HG02885 (cell line): ENCODE measurements around the gene MAOA.
A peak's percentile ranks its signal among the peaks of the same experiment; 100 is the strongest.

ENCODE experiments used
- ATAC-seq: cut with Tn5 transposase; IDR thresholded peaks from one replicate; pipeline ENCODE4 v1.9.1; 2021; ENCODE audit warnings: mild to moderate bottlenecking; ENCODE audit not compliant: unreplicated experiment, poor library complexity

The MAOA gene

DNA sequence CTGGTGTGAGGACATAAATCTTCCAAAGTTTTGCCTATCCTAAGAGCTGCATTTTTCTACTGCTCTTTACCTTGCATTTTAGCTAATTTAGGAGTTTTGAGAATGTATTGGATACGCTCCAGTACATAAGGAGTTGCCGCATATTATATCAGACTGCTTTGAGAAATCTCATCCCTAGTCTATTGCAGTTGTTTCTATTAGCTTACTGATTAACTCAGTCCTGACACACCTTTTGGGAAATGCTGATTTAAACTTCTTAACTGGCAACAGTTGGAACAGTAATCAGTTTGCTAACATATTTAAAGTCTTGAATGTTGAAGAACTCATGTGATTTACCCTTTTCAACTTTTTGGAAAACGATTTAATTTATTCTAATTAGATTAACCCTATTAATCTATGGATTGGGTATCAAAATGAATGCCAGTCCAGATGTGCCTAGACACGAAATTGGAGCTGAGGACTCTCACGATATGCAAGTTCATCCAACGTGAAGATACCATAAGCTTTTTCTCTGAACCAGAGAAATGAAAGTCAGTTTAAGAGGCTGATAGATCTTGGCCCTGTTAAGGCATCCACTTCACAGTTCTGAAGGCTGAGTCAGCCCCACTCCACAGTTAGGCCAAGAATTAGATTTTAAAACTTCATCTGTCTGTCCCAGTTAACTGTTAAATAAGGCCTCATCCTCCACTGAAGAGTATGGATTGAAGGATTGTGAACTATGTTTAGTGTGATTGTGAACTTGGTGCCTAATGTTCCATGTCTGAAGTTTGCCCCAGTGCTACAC is 90.0 kb downstream of the MAOA start:
- ATAC-seq, result no peak

DNA sequence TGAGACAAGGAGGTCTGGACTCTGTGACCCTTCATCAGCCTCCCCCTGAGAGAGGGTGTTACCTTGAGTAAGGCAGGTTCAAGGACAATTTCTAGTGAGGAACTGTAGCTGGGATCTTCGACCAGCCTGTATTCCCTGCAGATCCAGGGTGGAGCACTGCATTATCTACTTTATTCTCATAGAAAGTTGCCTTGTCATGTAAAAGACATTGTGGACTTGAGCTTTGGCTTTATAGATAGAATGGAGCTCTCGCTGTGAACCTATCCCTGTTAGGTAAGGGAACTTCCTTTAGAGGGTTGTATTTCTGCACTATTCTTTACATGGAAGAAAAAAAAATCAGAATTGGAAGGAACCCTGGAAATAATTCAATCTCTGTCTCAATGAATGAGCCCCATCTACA is 91.4 kb downstream of the MAOA start:
- ATAC-seq, result no peak

DNA sequence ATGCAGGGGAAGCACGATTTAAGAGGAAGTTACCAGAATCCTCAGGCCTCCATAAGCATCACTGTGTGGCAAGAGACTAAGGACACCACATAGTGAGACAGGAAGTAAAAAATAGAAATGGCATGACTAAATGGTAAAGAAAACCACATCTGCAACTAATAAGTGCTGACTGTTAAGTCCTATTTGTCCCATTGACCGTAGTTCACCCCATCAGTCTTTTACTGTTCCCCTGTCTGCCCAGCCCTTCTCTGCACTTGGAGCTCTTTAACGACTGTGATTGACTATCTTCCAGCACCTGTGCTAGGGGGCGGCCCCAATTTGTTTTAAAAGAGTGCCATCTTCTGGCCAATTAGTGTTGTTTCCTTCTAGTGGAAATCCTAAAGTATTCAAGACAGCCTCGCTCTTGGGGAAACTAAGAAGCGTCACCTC is 94.2 kb downstream of the MAOA start:
- ATAC-seq, result peak; percentile 88

DNA sequence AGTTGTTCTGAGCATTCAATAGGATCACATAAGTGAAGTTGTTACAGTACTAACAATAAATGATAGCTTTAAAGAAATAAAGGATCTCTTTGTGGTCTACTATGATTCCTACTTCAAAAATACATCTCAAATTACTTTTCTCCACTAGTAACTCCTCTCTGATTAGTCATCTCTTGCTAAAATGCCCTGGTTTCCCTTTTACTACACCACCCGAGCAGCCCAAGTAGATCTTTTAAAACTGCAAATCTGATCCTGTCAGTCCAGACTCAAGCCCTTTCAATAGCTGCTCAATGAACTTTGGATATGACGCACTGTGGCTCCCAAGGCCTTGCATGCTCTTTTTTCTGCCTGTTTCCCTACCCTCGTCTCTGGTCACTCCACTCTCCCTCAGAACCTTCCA is 97.5 kb downstream of the MAOA start:
- no peak for ATAC-seq

DNA sequence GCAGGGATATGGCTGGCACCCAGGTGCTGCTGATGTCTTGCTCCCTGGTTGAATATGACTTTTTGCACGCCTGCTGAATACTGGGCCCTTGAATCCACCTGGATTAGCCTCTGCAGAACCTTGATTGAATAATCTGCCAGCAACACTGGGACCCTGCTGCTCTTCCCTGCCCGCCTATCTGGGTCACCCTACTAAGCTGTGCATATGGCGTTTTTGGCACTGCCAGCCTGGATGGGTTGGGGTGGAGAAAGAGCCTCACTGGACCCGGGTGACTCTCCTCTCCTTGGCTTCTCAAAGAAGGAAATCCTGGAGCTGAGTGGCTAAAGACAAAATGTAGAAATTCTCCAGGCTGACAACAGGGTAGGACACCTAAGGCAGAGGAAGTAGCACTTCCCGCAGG is 100.0 kb downstream of the MAOA start:
- no peak for ATAC-seq

DNA sequence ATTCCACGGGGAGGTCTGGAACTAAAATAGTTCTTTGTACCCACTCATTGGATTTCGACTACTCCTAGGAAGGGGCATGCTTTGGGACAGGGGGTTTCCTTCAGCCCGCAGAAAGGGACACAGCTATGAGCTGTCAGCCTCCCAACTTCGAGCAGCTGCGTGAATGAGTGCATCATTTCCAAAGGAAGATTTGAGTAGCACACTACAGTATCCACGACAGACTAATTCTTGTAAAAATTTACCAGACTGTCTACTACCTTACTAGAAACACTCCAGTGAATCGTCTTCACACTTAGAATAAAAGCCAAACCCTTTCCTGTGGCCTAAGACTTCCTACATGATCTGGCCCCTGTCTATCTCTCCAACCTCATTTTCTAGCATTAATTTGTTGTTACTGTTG is 101.9 kb downstream of the MAOA start:
- no peak for ATAC-seq

DNA sequence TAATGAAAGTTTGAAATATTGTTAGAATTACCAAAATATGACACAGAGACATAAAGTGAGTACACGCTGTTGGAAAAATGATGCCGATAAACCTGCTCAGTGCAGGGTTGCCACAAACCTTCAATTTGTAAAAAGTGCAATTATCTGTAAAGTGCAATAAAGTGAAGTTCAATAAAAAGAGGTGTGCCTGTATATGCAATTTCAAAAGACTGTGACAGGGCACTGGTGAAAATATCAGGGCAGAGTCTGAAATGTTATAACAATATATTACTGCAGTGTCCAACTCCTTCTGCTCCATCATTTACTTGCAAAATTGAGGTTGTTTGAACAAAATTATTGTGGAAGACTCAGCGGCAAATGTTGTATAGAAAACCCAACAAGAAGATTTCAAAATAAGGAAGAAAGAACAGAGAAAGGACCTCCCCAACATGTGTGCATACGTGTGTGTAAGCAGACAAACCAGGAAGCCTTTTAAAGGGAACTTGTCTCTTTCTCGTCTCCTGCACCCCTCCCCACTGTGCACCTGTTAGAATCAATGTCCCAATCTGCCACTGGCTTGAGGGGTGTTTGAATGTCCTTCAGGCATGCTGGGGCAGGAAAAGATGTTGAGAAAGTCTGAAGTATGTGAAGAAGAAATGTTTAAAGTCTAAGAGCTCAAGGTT is 130.0 kb downstream of the MAOA start:
- ATAC-seq, result no peak
